ENCODE results near the gene SLC10A6.

Gene SLC10A6

DNA sequence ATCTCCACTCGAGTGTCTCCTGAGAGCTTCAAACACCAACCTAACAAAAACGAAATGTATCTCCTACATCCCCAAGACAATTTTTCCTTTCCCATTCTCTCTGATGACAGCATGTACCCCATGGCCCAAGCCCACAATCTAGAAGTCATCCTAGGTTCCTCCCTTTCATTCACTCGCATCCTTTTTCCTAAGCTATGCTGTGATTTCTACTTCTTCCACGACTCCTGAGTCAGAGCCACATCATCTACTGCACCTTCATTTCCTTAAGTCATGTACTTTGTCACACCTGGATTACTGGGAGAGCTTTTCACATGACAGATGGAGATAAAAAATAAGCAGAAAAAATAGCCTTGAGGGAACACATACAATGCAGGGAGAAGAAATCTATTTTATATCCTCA is 23.0 kb upstream of the SLC10A6 start:
- TF ChIP-seq, protein P1, sequence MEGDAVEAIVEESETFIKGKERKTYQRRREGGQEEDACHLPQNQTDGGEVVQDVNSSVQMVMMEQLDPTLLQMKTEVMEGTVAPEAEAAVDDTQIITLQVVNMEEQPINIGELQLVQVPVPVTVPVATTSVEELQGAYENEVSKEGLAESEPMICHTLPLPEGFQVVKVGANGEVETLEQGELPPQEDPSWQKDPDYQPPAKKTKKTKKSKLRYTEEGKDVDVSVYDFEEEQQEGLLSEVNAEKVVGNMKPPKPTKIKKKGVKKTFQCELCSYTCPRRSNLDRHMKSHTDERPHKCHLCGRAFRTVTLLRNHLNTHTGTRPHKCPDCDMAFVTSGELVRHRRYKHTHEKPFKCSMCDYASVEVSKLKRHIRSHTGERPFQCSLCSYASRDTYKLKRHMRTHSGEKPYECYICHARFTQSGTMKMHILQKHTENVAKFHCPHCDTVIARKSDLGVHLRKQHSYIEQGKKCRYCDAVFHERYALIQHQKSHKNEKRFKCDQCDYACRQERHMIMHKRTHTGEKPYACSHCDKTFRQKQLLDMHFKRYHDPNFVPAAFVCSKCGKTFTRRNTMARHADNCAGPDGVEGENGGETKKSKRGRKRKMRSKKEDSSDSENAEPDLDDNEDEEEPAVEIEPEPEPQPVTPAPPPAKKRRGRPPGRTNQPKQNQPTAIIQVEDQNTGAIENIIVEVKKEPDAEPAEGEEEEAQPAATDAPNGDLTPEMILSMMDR (IDR thresholded peaks at IDR 0.05; ENCODE audit: low read depth, low read length, missing control alignments) = no peak
- no peak overlapping the region for H3K4me3 ChIP-seq (ENCODE audit: low read depth, low read length)
- DNase-seq (ENCODE audit: low read depth) = no peak

DNA sequence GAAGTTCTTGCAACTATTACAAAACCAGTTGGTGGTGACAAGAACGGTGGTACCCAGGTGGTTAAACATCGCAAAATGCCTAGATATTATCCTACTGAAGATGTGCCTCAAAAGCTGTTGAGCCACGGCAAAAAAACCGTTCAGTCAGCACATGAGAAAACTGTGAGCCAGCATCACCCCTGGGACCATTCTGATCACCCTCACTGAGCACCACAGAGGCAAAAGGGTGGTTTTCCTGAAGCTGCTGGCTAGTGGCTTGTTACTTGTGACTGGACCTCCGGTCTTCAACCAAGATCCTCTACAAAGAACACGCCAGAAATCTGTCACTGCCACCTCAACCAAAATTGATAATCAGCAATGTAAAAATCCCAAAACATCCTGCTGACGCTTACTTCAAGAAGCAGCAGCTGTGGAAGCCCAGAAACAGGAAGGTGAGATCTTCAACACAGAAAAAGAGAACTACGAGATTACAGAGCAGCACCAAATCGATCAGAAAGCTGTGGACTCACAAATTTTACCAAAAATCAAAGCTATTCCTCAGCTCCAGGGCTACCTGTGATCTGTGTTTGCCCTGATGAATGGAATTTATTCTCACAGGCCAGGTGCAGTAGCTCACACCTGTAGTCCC is 21.4 kb upstream of the SLC10A6 start:
- no peak overlapping the region for H3K4me3 ChIP-seq (ENCODE audit: low read depth, low read length)
- DNase-seq (ENCODE audit: low read depth) = no peak
- TF ChIP-seq, protein P1 (IDR thresholded peaks at IDR 0.05; ENCODE audit: low read depth, low read length, missing control alignments) = no peak

DNA sequence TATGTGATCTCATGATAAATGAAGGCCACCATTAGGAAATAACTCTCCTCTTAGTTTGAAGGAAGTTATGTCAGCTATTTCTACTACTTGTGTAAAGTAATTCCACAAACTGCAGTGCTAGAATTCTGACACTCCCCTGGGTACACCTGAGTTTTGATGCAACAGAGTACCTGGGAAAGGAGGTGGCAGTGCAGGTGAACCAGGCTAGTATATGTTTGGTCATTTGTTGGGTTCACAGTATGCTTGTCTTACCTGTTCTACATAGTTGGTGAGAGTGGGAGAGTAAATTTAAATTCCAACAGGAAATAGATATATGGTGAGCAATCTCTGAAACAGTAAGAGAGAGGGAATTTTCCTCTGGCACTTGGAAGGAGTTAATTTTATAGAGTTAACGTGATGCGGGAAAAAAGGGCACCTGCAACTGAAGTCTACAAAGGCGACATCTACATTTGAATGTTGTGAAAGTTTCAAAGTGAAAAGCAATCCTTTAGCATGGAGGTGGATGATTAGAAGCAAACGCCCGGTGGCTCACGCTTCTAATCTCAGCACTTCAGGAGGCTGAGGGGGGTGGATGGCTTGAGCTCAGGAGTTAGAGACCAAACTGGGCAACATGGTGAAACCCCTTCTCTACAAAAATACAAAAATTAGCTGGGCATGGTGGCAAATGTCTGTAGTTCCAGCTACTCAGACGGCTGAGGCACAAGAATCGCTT is 8.3 kb upstream of the SLC10A6 start:
- TF ChIP-seq, protein P1 (IDR thresholded peaks at IDR 0.05; ENCODE audit: low read depth, low read length, missing control alignments) = no peak
- H3K4me3 ChIP-seq (ENCODE audit: low read depth, low read length) = no peak overlapping the region
- DNase-seq (ENCODE audit: low read depth) = no peak

DNA sequence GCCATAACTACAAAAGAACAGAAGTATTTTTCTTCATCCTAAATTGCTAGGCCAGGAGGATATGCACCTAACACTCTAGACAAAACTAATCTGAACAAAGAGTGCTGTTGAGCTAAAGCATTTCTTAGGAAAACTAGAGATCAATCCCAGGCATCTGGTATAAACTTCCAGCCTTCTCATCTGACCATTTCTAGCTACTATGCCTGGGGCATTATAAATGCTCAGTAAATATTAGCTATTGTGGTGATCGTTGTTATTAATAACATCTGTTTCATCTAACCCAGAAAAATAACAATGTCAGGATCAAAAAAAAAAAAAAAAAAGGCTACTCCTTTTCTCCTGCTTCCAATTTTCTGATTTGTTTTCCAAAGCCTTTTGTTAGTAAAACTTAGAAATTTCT is 7.7 kb upstream of the SLC10A6 start:
- DNase-seq (ENCODE audit: low read depth) = no peak
- TF ChIP-seq, protein P1 (IDR thresholded peaks at IDR 0.05; ENCODE audit: low read depth, low read length, missing control alignments) = no peak
- H3K4me3 ChIP-seq (ENCODE audit: low read depth, low read length) = no peak overlapping the region

DNA sequence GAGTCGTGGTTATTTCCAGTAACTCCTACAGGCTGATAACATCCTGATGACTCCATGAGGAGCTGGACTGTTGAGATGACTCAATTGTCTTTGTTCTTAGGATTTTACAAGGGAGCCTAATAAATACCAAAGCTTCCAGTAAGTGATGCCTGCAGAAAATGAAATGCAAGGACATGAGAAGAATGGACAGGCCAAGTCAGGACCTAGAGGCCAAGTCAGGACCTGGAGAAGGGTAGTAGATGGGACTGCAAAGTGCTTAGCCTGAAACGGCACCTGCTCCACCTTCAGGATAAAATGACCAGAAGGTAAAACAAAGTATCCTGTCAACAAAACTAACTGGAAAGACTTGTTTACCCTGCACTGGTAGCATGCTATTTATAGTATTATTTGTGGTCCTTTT is 6.4 kb upstream of the SLC10A6 start:
- H3K4me3 ChIP-seq (ENCODE audit: low read depth, low read length) = no peak overlapping the region
- TF ChIP-seq, protein P1 (IDR thresholded peaks at IDR 0.05; ENCODE audit: low read depth, low read length, missing control alignments) = no peak
- DNase-seq (ENCODE audit: low read depth) = no peak

DNA sequence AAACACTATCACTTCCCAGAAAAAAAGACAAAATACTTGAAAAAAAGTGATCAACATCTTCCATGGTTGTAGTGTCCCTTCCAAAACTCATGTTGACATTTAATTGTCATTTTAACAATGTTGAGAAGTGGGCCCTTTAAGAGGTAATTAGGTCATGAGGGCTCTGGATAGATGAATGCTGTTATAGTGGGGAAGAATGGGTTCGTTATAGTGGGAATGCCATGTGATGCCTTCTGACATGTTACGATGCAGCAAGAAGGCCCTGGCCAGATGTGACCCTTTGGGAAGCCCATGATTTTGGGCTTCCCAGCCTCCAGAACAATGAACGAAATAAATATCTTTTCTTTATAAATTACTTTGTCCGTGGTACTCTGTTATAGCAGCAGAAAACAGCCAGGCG is 4.0 kb upstream of the SLC10A6 start:
- H3K4me3 ChIP-seq (ENCODE audit: low read depth, low read length) = no peak overlapping the region
- no peak for DNase-seq (ENCODE audit: low read depth)
- TF ChIP-seq, protein P1 (IDR thresholded peaks at IDR 0.05; ENCODE audit: low read depth, low read length, missing control alignments) = no peak

DNA sequence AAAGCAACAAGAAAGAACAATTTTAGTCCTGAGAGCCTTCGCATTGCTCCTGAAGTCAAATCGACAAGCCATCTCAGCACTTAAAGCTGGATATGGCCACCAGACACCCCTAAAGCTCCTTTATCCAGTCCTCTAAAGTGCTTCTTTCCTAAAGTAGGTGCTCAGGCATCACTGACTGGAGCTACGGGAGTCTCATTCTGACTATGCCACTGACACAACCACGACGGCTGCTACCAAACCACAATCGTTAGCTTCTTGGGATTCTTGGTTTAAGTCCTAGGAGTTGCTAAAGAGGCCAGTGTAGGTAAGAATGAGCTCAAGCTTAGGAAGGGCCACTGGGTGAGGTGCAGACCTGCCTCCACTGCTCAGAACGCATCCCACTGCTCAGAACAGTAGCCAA is 1.0 kb downstream of the SLC10A6 start:
- DNase-seq (ENCODE audit: low read depth) = no peak
- H3K4me3 ChIP-seq (ENCODE audit: low read depth, low read length) = no peak overlapping the region
- TF ChIP-seq, protein P1 (IDR thresholded peaks at IDR 0.05; ENCODE audit: low read depth, low read length, missing control alignments) = no peak

All from GM12864 (cell line).